HG02852 (cell line): Measurements from ENCODE around the gene AGAP1.
"Not testable (repeated sequence)": the region's sequence is repeated elsewhere in the genome, so short reads cannot be mapped to it uniquely, and the experiment has no call there.

Source experiments
- ATAC-seq: cut with Tn5 transposase; IDR thresholded peaks from one replicate; pipeline ENCODE4 v1.9.1; 2021; ENCODE audit warnings: mild to moderate bottlenecking, moderate library complexity; ENCODE audit not compliant: unreplicated experiment

AGAP1 gene

DNA sequence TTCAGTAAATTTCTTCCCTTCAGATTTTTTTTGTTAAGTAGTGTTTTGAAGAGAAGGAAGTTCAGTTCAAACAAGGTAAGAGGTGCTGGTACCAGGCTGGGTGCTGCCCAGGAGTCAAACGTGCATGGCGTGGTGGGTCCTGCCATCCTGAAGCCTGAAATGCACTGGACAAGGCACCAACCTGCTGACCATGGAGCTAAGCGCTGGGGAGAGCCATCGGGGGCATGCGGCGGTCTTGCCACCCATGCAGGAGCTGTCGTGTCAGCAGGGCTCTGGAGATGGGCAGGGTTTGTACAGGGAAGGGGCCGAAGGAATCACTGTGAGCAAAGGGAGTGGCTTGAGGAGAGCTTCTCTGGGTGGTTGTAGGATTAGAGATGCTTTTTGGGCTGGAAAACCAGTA lies 547.8 kb downstream of the AGAP1 start:
- ATAC-seq: no peak

DNA sequence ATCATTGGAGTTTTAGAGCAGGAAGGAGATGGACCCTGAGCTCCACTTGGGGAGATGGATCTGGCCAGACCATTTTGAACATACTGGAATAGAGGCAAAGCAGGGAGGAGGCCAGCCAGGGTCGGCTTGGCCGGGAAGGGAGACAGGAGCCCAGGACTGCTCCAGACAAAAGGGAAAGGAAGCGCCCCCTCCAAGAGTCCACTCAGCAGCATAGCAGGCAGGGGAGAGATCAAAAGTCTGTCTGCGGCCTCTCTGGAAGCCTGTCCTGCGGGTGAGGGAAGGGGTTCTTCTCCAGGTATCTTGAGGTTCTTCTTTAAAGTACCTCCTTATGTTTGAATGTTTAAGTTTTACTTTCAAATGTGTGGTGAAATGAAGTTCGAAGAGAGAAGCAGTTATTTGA lies 548.2 kb downstream of the AGAP1 start:
- no peak for ATAC-seq

DNA sequence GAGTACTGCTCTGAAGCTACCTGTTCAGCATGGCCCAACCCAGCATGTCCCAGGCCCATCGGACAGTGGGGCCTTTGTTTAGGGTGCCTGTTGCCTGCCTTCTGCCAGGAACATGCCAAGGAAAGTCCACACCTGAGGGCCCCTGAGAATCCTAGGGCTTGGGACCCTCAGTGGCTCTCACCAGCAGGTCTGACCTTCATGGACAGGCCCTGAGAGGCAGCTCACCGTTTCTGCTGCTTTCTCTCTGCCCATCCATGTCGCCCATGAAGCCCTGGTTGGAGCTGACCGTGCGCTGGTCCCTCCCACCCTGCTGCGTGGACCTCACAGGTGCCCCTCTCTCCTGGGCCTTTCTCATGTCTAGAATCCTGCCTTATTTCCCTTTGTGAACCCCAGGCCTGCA lies 550.3 kb downstream of the AGAP1 start:
- ATAC-seq: no peak

DNA sequence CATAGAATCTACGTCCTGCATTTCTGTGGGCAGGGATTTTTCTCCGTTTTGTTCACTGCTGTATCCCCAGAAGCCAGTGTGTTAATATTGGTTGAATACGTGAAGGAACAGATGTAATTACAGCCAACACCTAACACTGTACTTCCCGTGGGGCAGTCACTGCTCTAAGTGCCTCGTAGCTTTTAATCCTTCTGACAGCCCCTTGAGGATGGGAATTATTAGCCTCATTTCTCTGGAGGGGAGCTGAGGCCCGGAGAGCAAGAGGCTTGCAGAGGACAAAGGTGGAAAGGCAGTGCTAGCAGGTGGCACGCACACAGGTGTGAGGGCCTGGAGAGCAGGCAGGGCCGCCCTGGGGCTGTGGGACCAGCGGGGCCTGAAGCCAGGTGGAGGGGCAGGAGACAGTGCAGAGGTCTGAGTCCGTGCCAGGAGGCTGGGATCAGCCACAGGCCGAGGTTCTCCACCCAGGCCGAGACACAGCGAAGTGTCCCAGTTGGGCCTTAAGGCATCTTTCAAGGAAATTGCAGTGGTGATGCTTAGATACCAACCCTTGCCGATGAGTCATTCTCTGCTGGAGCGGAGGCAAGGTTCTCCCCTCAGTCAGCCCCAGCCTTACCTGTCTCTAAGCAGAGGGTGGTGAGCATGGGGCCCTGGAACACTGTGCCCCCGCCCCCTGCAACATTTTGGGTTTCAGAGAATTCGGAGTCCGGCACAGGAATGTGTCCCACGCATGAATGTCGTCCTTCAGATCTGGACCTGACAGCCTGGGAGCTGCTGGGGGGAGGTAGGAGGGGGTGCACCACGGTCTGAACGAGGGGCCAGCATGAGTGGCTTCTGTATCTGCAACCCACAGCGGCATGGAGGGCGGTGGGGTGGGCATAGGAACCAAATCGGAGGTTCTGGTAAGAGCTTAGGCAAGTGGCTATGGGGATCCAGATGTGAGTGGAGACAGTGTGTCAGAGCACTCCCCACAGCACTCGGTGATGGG lies 551.7 kb downstream of the AGAP1 start:
- no peak for ATAC-seq

DNA sequence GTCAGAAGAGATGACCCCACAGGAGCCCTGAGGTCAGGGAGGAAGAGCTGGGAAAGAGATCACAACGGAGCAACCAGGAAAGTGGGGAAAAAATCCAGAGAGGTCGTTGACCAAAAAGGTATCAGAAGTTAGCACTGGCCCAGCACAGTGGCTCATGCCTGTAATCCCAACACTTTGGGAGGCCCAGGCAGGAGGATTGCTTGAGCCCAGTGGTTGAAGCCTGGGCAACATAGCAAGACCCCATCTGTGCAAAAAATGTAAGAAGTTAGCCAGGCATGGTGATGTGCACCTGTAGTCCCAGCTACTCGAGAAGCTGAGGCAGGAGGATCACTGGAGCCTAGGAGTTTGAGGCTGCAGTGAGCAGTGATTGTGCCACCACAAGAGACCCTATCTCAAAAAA lies 552.9 kb downstream of the AGAP1 start:
- ATAC-seq: no peak

GRCh38 chr2:236047176-236047575 lies 553.3 kb downstream of the AGAP1 start:
- no peak for ATAC-seq

DNA sequence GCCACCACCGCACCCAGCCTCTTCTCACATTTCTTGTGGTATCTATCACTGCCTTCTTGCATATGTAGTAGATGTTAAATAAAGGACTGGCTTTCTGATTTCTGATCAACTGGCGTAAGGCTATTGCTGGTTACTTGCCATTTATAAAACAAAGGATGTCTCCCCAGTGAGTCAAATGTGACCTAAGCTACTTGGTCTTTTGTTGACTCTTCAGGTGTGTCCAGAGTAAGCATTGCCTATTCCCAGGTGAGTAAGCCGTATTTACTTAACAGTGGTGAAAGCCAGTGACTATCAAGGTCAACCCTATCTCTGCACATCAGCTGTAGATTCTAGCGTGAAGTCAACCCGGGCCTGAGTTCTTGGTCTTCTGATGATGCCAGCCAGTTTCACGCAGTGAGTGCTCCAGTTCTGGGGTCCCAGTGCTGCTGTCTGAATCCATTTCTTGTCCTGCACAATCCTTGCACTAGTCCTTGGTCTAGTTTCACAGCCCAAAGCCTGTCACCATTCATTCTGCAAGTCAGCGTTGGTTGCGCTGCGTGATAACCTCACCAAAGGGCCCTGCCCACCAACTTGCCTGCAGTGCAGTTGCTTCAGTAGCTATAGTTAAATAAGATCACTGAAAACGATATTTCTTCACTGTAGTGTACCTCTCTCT lies 554.2 kb downstream of the AGAP1 start:
- no peak for ATAC-seq

DNA sequence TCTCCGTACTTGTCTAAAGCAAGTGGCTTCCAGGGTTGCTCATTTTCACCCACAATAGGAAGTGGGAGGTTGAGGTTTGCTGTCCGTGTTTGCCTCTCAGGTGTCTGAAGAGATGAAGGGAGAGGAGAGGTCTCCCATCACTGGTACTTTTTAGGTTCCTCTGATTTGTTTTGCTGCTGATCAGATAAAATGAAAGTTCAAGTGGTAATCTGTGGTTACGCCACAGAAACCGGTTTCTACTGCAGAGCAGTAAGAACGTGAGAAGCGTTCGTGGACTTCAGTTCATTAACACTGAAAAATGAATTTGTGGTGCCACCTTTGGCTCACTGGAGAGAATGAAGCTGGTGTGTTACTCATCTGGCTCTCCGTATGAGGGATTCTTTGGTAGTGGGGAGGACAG lies 556.1 kb downstream of the AGAP1 start:
- no peak for ATAC-seq

DNA sequence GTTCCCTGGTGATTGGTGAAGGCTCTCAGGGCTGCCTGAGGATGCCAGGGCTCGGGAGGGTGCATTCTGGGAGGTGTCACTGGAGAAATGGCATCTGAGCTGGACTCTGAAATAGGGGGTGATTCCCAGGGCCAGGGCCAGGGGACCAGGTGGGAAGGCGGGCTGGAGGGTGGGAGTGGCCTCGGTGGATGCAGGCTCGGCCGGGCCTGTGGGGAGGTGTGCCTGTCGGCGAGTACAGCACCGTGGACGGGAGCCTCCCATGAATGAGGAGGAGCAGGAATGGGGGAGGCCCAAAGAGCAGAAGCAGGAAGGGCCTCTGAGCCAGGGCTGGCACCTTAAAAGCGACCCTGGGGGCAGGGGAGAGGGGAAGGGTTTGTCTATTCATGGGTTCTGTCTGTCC lies 557.5 kb downstream of the AGAP1 start:
- ATAC-seq: no peak

GRCh38 chr2:236051806-236052205 lies 558.0 kb downstream of the AGAP1 start:
- ATAC-seq: no peak

DNA sequence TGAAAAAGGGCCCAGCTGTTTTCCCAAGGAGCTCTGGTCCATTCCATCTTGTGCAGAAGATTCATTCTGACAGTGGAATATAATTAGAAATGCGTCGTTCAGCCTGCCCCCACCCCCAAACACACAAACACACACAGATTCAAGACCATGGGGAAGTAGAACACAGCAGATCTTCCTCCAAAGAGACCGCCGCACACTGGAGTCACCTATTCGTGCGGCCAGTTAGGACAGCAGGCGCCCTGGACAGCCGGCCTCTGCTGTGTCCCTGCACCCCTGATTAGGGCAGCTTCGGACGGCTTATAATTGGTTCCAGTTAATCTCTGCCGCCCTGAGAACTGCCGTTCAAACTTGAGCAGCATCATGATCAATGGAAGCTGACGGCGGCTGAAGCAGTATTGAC lies 558.4 kb downstream of the AGAP1 start:
- ATAC-seq: no peak

DNA sequence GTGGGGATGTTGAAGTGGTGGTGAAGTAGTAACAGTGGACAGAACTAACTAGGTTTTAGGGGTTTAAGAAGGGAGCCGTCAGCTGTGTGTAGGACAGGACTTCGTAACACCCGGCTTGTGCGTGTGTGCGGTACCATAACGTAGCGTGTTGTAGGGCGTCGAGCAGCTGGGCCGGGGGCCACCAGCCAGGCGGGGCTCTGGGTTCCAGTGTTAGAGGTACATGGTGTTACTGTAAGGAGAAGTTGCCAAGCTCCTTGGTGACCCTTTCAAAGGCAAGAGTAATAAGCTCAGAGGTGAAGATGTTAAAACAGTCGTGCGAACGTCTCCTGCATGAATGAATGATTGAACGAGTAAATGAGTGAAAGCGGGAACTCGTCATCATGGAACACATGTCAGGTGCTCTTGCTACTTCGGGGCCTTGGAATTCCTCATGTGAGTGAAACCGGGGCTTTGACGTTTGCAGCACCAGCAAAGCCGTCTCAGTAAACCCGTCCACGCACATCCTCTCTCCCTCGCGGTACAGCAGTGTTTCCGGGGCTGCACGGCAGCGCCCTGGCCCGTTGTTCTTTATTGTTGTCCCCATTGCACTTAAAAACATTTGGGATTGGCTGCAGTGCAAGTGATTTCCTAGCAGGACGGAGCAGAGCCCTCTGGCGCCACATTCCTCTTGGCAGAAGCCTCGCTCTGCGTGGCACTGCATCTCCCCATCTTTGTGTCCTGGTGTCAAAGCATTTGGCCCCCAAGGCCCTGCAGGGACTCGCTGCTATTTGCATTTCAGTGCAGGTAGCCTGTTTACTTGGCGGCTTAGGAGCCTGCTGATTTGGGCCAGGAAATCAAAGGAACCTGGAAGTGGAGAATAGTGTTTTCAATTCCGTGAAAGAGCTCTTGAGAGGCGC lies 559.3 kb downstream of the AGAP1 start:
- no peak for ATAC-seq

GRCh38 chr2:236054125-236054524 lies 560.3 kb downstream of the AGAP1 start:
- ATAC-seq: no peak

DNA sequence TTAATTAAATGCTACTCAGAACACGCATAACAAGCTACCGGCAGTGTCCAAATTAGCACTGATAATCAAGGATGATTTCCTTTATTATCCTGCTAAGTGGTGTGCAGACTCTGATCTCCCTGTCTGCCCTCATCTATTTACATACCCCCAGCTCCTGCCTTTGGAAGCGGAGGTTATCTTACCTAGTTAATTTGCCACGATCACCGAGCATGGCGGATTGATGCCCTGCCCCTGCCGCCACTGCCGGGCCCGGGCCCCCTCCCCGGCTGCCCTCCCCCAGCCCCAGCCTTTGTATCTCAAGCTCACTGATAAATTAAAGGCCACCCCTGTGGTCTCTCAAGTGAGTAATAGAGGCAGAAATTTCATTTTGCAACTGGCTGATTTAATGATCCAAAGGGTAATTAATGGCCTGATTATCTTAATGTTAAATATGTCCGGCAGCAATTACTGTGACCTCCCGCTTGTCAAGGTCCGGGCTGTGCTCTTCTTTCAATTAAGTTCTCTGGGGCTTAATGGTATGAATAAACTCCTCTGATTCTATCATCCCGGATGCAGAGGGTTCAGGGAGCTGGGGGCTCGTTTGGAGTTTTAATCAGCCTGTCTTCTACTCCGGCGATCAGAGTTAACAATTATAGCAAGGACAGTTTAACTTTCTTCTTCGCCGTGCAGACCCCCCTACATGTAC lies 560.9 kb downstream of the AGAP1 start:
- no peak for ATAC-seq

- no peak for ATAC-seq
Measured at GRCh38 chr2:236055471-236055870, 561.6 kb downstream of the AGAP1 start.

DNA sequence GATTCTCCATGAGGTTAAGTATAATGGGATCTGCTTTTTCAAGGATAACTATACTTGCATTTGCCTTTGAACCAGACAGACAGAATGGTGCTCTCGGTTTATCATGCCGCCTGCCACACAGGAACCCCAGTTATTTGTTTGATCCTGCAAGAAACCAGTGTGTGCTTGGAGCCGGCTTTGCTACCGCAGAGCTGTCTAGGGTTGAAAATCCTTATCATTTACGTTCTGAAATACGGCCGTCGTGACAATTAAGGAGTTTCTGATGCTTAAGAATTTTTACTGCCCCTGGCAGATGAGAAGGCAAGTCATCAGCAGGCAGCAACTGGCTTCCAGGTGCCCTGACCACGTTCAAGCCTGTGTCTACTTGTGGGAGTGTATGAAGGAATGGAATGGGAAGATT lies 562.3 kb downstream of the AGAP1 start:
- no peak for ATAC-seq

DNA sequence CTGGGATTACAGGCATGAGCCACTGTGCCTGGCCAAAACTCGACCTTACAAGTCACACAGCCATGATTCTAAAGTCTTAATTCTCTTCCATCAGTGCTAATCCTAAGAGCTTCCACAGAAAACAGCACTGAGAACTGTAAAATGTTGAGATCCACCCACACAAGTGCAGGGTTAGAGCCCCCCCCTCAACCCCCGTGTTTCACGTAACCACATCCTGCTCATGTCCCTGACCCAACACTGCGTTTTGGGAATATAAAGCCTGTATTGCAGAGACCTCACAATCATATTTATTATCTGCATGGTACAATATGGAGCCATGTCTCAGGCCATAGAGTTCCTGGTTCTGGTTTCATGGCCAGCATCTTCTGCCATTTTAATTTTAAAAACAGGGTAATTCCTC lies 563.5 kb downstream of the AGAP1 start:
- no peak for ATAC-seq

DNA sequence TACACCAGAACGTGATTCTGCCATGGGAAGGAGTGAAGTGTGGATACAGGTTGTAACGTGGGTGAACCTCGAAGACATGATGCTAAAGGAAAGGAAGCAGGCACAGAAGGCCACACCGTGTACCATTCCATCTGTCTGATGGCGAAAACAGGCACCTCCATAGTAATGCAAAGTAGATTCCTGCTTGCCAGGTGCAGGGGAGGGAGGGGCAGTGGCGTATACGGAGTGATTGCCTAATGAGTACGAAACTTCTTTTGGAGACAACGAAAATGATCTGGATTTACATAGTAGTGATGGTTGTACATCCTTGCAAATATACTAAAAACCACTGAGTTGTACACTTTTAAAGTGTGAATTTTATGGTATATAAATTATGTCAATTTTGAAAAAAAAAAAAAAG lies 567.7 kb downstream of the AGAP1 start:
- no peak for ATAC-seq

GRCh38 chr2:236061899-236062298 lies 568.1 kb downstream of the AGAP1 start:
- no peak for ATAC-seq

DNA sequence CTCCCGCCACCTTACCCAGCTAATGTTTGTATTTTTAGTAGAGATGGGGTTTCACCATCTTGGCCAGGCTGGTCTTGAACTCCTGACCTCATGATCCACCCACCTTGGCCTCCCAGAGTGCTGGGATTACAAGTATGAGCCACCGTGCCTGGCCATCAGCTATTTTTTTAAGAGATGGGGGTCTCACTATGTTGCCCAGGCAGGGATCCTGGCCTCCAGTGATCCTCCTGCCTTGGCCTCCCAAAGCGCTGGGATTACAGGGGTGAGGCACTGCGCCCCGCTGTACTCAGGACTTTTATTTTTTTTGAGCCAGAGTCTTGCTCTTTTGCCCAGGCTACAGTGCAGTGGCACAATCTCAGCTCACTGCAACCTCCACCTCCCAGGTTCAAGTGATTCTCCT lies 569.0 kb downstream of the AGAP1 start:
- ATAC-seq: not testable (repeated sequence)

GRCh38 chr2:236063994-236064393 lies 570.2 kb downstream of the AGAP1 start:
- ATAC-seq: no peak
